ENCODE data around the gene EPSTI1. TPM values are rescaled to one million over a fixed set of nuclear protein-coding genes. Genes with fewer than 3 reads are reported as not detected.

The EPSTI1 gene
- total RNA-seq, 6 experiments from 2014 or later = 2.5 to 9.9 (median 5.2) TPM

DNA sequence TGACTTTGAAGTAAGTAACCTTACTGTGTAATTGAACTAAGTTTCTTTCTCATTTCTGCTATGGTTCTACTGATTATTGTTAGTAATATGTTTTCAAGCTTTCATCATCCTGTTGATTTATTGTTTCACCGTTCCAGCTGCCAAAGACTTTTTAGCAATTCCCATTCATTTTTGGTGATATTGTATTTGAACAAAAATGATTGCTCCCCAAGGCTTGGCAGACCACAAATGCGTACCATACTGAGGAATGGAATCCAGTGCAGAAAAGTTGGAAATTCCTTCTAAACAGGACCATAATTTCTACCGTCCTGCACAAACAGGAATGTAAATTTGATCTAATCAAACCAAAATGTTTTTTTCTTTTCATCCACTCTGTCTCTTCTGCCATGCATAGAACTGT, 10.7 kb downstream of the EPSTI1 start:
- 49% methylated on average over 3 of the region's 3 CpGs for WGBS (ENCODE audit: insufficient coverage, low coverage, low lambda C conversion rate, missing lambda C conversion rate)
- Histone ChIP-seq H3K9me3 (no peaks in the 10 kb centered on the region), H3K27ac (no peak overlapping the region), H3K36me3 (no peaks in the 10 kb centered on the region), H3K27me3 (no peaks in the 10 kb centered on the region), H3K4me3 (no peak overlapping the region), H3K4me1 (peaks cover 0 to 12% (median 3%) of the 10 kb centered on the region in 4 donors)
- intact Hi-C loops (cut with DNase I) = no loop called here
- ATAC-seq (no peak), DNase-seq (no peak)
- TF ChIP-seq POLR2A (IDR thresholded peaks at IDR 0.05) (no peak), CTCF (IDR thresholded peaks at IDR 0.05) (no peak)

- intact Hi-C loops (cut with DNase I) = no loop called here
- WGBS (ENCODE audit: insufficient coverage, low coverage, low lambda C conversion rate, missing lambda C conversion rate) = 76% methylated on average over 1 of the region's 1 CpG
- H3K27ac ChIP-seq = no peak overlapping the region
Observed at GRCh38 chr13:42977219-42977659, 14.8 kb downstream of the EPSTI1 start.

DNA sequence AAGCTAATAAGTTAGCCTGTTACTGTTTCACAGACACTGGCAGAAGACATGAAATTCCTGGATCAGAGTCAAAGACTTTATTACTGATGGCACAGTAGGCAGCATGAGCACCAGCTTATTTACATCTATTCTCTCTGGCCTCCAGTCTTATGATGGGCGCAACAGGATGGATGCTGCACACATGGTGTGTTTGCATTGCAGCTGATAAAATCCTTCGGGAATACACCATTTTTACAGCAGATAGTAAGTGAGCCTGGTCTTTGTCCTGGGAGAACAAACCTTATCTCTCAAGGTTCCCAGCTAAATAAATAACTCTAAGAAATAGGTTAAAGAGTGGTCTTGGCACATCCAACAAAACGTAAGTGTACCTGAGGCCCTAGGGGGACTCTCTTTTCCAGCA, 16.0 kb downstream of the EPSTI1 start:
- Histone ChIP-seq H3K27ac (no peak overlapping the region), H3K4me3 (no peak overlapping the region), H3K27me3 (no peaks in the 10 kb centered on the region), H3K4me1 (no peaks in the 10 kb centered on the region), H3K9me3 (no peaks in the 10 kb centered on the region), H3K36me3 (no peaks in the 10 kb centered on the region)
- 100% methylated on average over 3 of the region's 3 CpGs for WGBS (ENCODE audit: insufficient coverage, low coverage, low lambda C conversion rate, missing lambda C conversion rate)
- intact Hi-C loops (cut with DNase I) = no loop called here
- DNase-seq (no peak), ATAC-seq (no peak)
- no peak for TF ChIP-seq POLR2A (IDR thresholded peaks at IDR 0.05)
- no peak for TF ChIP-seq CTCF (IDR thresholded peaks at IDR 0.05)

More at GRCh38 chr13:42977219-42977659, 14.8 kb downstream of the EPSTI1 start:
- Histone ChIP-seq H3K4me3 (no peak overlapping the region), H3K36me3 (no peaks in the 10 kb centered on the region), H3K4me1 (no peaks in the 10 kb centered on the region), H3K9me3 (no peaks in the 10 kb centered on the region), H3K27me3 (no peaks in the 10 kb centered on the region)
- ATAC-seq (peak in 1 of 4 donors; percentile 27), DNase-seq (no peak)
- TF ChIP-seq POLR2A (IDR thresholded peaks at IDR 0.05) (no peak), CTCF (IDR thresholded peaks at IDR 0.05) (no peak)

GRCh38 chr13:42973581-42973980, 18.5 kb downstream of the EPSTI1 start:
- Histone ChIP-seq H3K4me3 (no peak overlapping the region), H3K27ac (no peak overlapping the region), H3K36me3 (no peaks in the 10 kb centered on the region), H3K4me1 (peaks cover 0 to 5% (median 0%) of the 10 kb centered on the region in 4 donors), H3K27me3 (no peaks in the 10 kb centered on the region), H3K9me3 (no peaks in the 10 kb centered on the region)
- DNase-seq (no peak), ATAC-seq (no peak)
- TF ChIP-seq POLR2A (IDR thresholded peaks at IDR 0.05) (no peak), CTCF (IDR thresholded peaks at IDR 0.05) (no peak)
- 81% methylated on average over 3 of the region's 3 CpGs for WGBS (ENCODE audit: insufficient coverage, low coverage, low lambda C conversion rate, missing lambda C conversion rate)
- intact Hi-C loops (cut with DNase I) = no loop called here

Measured in right lobe of liver (tissue), 6 donors.